ENCODE results near the gene AASDH. TPM values are rescaled to one million over a fixed set of nuclear protein-coding genes. Genes with fewer than 3 reads are reported as not detected.

AASDH gene
- total RNA-seq, 1 donor from 2014 or later = 8.6 TPM

DNA sequence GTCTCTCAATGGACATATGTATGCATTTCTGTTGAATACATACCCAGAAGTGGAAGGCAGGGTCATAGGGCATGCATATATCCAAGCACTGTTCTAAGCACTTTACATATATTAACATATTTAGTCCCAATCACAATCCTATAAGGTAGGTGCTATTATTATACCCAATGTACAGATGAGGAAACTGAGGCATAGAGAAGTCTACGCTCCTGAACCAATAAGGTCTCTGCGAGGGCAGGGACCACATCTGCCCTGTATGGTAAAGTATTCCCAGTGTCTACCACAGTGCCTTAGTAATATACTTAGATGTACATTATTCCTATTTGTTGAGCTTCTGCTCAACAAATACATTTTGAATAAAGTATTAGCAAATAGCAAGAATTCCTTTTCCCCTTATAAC lies 42.9 kb upstream of the AASDH start:
- no peaks in the 10 kb centered on the region for H3K27me3 Mint-ChIP-seq (ENCODE audit: unreplicated experiment)
- peaks cover 15% of the 10 kb centered on the region for H3K4me1 Mint-ChIP-seq (ENCODE audit: unreplicated experiment)
- H3K9me3 Mint-ChIP-seq (ENCODE audit: unreplicated experiment) = peaks cover 4% of the 10 kb centered on the region
- no peak overlapping the region for H3K4me3 Mint-ChIP-seq (ENCODE audit: unreplicated experiment)
- no peak for TF ChIP-seq CTCF (IDR thresholded peaks at IDR 0.05)
- DNase-seq (ENCODE audit: extremely low spot score, unreplicated experiment) = no peak
- peaks cover 5% of the 10 kb centered on the region for H3K36me3 Mint-ChIP-seq (ENCODE audit: unreplicated experiment)
- H3K27ac Mint-ChIP-seq (ENCODE audit: unreplicated experiment) = no peak overlapping the region

GRCh38 chr4:56427179-56427578 lies 39.9 kb upstream of the AASDH start:
- no peak overlapping the region for H3K27ac Mint-ChIP-seq (ENCODE audit: unreplicated experiment)
- H3K27me3 Mint-ChIP-seq (ENCODE audit: unreplicated experiment) = no peaks in the 10 kb centered on the region

GRCh38 chr4:56426273-56426672 lies 39.0 kb upstream of the AASDH start:
- no peak overlapping the region for H3K4me3 Mint-ChIP-seq (ENCODE audit: unreplicated experiment)
- no peak for TF ChIP-seq CTCF (IDR thresholded peaks at IDR 0.05)
- H3K4me1 Mint-ChIP-seq (ENCODE audit: unreplicated experiment) = no peaks in the 10 kb centered on the region
- H3K36me3 Mint-ChIP-seq (ENCODE audit: unreplicated experiment) = peaks cover 3% of the 10 kb centered on the region
- no peak overlapping the region for H3K27ac Mint-ChIP-seq (ENCODE audit: unreplicated experiment)
- no peaks in the 10 kb centered on the region for H3K27me3 Mint-ChIP-seq (ENCODE audit: unreplicated experiment)
- H3K9me3 Mint-ChIP-seq (ENCODE audit: unreplicated experiment) = peaks cover 4% of the 10 kb centered on the region
- DNase-seq (ENCODE audit: extremely low spot score, unreplicated experiment) = no peak

More at GRCh38 chr4:56427179-56427578, 39.9 kb upstream of the AASDH start:
- Mint-ChIP-seq H3K4me1 (ENCODE audit: unreplicated experiment) (no peaks in the 10 kb centered on the region), H3K36me3 (ENCODE audit: unreplicated experiment) (peaks cover 5% of the 10 kb centered on the region), H3K4me3 (ENCODE audit: unreplicated experiment) (no peak overlapping the region), H3K9me3 (ENCODE audit: unreplicated experiment) (peaks cover 4% of the 10 kb centered on the region)
- no peak for DNase-seq (ENCODE audit: extremely low spot score, unreplicated experiment)
- no peak for TF ChIP-seq CTCF (IDR thresholded peaks at IDR 0.05)

DNA sequence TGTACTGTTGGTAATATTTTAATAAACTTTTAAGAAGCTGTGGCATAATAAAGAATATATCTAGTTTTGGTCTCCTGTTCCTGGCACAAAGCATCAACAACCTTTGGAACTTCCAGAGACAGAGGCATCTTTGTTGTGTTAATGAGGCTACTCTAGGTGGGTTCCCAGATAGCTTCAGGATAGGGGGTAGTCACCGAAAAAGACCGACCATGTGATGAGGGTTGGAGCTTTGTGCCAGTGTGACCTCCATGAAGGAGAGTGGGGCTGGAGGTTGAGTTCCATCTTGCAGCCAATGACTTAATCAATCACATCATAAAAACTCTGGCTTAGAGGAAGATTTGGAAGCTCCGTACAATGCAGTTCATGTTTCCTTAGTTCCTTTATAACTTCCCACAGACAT lies 38.2 kb upstream of the AASDH start:
- Mint-ChIP-seq H3K27ac (ENCODE audit: unreplicated experiment) (no peak overlapping the region), H3K36me3 (ENCODE audit: unreplicated experiment) (peaks cover 2% of the 10 kb centered on the region), H3K9me3 (ENCODE audit: unreplicated experiment) (peaks cover 4% of the 10 kb centered on the region), H3K4me3 (ENCODE audit: unreplicated experiment) (no peak overlapping the region), H3K4me1 (ENCODE audit: unreplicated experiment) (no peaks in the 10 kb centered on the region), H3K27me3 (ENCODE audit: unreplicated experiment) (no peaks in the 10 kb centered on the region)
- TF ChIP-seq CTCF (IDR thresholded peaks at IDR 0.05) = no peak
- no peak for DNase-seq (ENCODE audit: extremely low spot score, unreplicated experiment)

- Mint-ChIP-seq H3K27me3 (ENCODE audit: unreplicated experiment) (no peaks in the 10 kb centered on the region), H3K9me3 (ENCODE audit: unreplicated experiment) (peaks cover 4% of the 10 kb centered on the region), H3K4me3 (ENCODE audit: unreplicated experiment) (no peak overlapping the region), H3K36me3 (ENCODE audit: unreplicated experiment) (peaks cover 4% of the 10 kb centered on the region), H3K27ac (ENCODE audit: unreplicated experiment) (peak overlapping the region; percentile 1), H3K4me1 (ENCODE audit: unreplicated experiment) (no peaks in the 10 kb centered on the region)
- peak; percentile 71 for TF ChIP-seq CTCF (IDR thresholded peaks at IDR 0.05)
- no peak for DNase-seq (ENCODE audit: extremely low spot score, unreplicated experiment)
Measured at GRCh38 chr4:56424697-56425514, 37.6 kb upstream of the AASDH start.
